Keratinocyte (primary cell): Measurements from ENCODE around the gene ARAF. TPM values are rescaled to one million over a fixed set of nuclear protein-coding genes. Genes with fewer than 3 reads are reported as not detected.

Experiments used
- DNase-seq: peaks from one replicate; pipeline ENCODE4 v3.0.0-alpha.2; 2011; ENCODE audit warnings: low read depth, missing footprints, low spot score
- FAIRE-seq: peaks from 2 replicates; lab custom pipeline; 2011; peaks lifted over from hg19 to GRCh38; lab: Jason Lieb, UNC
- H2AFZ ChIP-seq: 2 replicates; pipeline ENCODE4 v1.6.0; 2012; ENCODE audit warnings: low read length, control low read depth, inconsistent platforms; ENCODE audit not compliant: control insufficient read depth
- H3K27ac ChIP-seq: 2 replicates; pipeline ENCODE4 v1.5.1; 2011; ENCODE audit warnings: low read length; ENCODE audit not compliant: control insufficient read depth, insufficient read depth
- H3K27me3 ChIP-seq: 3 replicates; pipeline ENCODE4 v1.6.0; 2011; ENCODE audit warnings: low read length; ENCODE audit not compliant: control insufficient read depth, insufficient read depth; ENCODE audit errors: extremely low read depth
- H3K36me3 ChIP-seq, 2 experiments: 2 replicates in 1 of 2; 3 replicates in 1 of 2; pipeline ENCODE4 v1.5.1; 2011; ENCODE audit warnings: low read length in 2 of 2, mild to moderate bottlenecking in 1 of 2; ENCODE audit not compliant: control insufficient read depth in 2 of 2, insufficient read depth in 2 of 2; ENCODE audit errors: extremely low read depth in 1 of 2
- H3K4me1 ChIP-seq: 3 replicates; pipeline ENCODE4 v1.5.1; 2011; ENCODE audit warnings: low read length; ENCODE audit not compliant: control insufficient read depth, insufficient read depth; ENCODE audit errors: extremely low read depth
- H3K4me2 ChIP-seq: 3 replicates; pipeline ENCODE4 v1.6.0; 2011; ENCODE audit warnings: low read depth, low read length; ENCODE audit not compliant: control insufficient read depth, insufficient read depth; ENCODE audit errors: extremely low read depth
- H3K4me3 ChIP-seq, 3 experiments: fragments of 200-600 bp in 1 of 3; sonication (generic) in 1 of 3; 2 replicates in 2 of 3; 3 replicates in 1 of 3; pipeline ENCODE4 v1.5.1; 2011 to 2016; ENCODE audit warnings: low read length in 3 of 3, mild to moderate bottlenecking in 3 of 3, control low read depth in 2 of 3, inconsistent platforms in 1 of 3, low read depth in 1 of 3, mixed read lengths in 1 of 3, mixed run types in 1 of 3, moderate library complexity in 1 of 3; ENCODE audit not compliant: control insufficient read depth in 2 of 3, insufficient read depth in 2 of 3; ENCODE audit errors: extremely low read depth in 1 of 3
- H3K79me2 ChIP-seq: 2 replicates; pipeline ENCODE4 v1.6.0; 2012; ENCODE audit warnings: low read length; ENCODE audit not compliant: control insufficient read depth, insufficient read depth
- H3K9ac ChIP-seq: 3 replicates; pipeline ENCODE4 v1.6.0; 2011; ENCODE audit warnings: low read length; ENCODE audit not compliant: control insufficient read depth, insufficient read depth; ENCODE audit errors: extremely low read depth
- H3K9me1 ChIP-seq: 3 replicates; pipeline ENCODE4 v1.6.0; 2011; ENCODE audit warnings: low read length; ENCODE audit not compliant: control insufficient read depth, insufficient read depth; ENCODE audit errors: extremely low read depth
- H3K9me3 ChIP-seq: 2 replicates; pipeline ENCODE4 v1.5.1; 2012; ENCODE audit warnings: low read depth, low read length; ENCODE audit not compliant: control insufficient read depth
- H4K20me1 ChIP-seq: 3 replicates; pipeline ENCODE4 v1.6.0; 2011; ENCODE audit warnings: low read length; ENCODE audit not compliant: control insufficient read depth, insufficient read depth; ENCODE audit errors: extremely low read depth
- EZH2 ChIP-seq: IDR thresholded peaks from one replicate; pipeline ENCODE4 v1.6.1; 2012; ENCODE audit warnings: inconsistent platforms, mild to moderate bottlenecking, low read length, moderate library complexity
- dilution Hi-C: fragments of 300-500 bp; cut with MboI; formaldehyde crosslinking; loops from one replicate; pipeline ENCODE4 v1.7.0; 2020; ENCODE audit warnings: low sequenced_read_pairs; ENCODE audit not compliant: extremely low pct_ligation_motif_present
- polyA plus RNA-seq, 5 experiments: library from polyadenylated mRNA; depleted of rRNA in 3 of 5; stranded (reverse) in 3 of 5; stranded (forward) in 1 of 5; unstranded in 1 of 5; fragments of >200 nt; gene quantifications; 1 replicate in 1 of 5; 2 replicates in 3 of 5; 3 replicates in 1 of 5; pipeline versions ENCODE4 v1.2.1 to v1.2.3, GENCODE V29; 2011 to 2012; ENCODE audit warnings: missing spikeins in 2 of 5, low read depth in 1 of 5, low replicate concordance in 1 of 5
- TF ChIP-seq, protein P1 (sequence below), 3 experiments: IDR thresholded peaks in 1 of 3; conservative IDR thresholded peaks in 1 of 3; optimal IDR thresholded peaks in 1 of 3; 2 replicates in 2 of 3; 3 replicates in 1 of 3; pipeline versions ENCODE3 to v1.5.1; 2011; ENCODE audit warnings: low read length in 3 of 3, mild to moderate bottlenecking in 3 of 3, moderate library complexity in 2 of 3, control low read depth in 1 of 3, inconsistent platforms in 1 of 3; ENCODE audit not compliant: insufficient read depth in 2 of 3; ENCODE audit errors: extremely low read depth in 1 of 3

The ARAF gene
- polyA plus RNA-seq, 1 donor (not counting 4 experiments of a cell fraction or from before 2014, with no cell fraction given): 21.3 TPM

DNA sequence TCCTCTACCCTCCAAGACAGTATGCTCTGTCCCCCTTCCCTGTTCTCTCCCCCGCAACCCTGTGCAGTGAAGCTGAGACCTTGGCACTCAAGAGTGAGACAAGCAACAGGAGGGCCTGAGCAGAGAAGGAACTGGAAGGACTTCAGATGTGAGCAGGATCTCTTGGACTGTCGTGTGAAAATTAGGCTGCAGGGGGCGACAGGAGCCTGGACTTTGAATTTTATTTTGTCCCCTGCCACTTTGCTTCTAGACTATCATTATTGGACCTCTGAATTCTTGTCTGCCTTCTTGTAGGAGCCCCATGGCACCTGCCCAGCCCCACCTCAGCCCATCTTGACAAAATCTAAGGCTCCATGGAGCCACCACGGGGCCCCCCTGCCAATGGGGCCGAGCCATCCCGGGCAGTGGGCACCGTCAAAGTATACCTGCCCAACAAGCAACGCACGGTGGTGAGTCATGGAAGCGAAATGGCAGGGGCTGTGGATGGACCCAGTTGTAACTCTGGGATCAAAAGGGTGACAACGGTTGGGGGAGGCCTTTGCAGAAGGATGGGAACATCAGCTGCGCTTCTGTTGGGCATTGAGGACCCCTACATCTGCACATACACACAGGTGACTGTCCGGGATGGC is 1.7 kb downstream of the ARAF start:
- Histone ChIP-seq H3K27me3 (no peaks in the 10 kb centered on the region), H3K9me1 (no peaks in the 10 kb centered on the region), H3K4me1 (peaks cover 4% of the 10 kb centered on the region), H3K9ac (no peak overlapping the region), H2AFZ (no peak overlapping the region), H3K4me2 (peak overlapping the region; percentile 27), H3K27ac (no peak overlapping the region), H3K4me3 (no peak overlapping the region), H3K9me3 (no peaks in the 10 kb centered on the region), H4K20me1 (no peaks in the 10 kb centered on the region), H3K79me2 (peaks cover 15% of the 10 kb centered on the region), H3K36me3 (peaks cover 0 to 3% of the 10 kb centered on the region in 2 experiments)
- TF ChIP-seq, protein P1, sequence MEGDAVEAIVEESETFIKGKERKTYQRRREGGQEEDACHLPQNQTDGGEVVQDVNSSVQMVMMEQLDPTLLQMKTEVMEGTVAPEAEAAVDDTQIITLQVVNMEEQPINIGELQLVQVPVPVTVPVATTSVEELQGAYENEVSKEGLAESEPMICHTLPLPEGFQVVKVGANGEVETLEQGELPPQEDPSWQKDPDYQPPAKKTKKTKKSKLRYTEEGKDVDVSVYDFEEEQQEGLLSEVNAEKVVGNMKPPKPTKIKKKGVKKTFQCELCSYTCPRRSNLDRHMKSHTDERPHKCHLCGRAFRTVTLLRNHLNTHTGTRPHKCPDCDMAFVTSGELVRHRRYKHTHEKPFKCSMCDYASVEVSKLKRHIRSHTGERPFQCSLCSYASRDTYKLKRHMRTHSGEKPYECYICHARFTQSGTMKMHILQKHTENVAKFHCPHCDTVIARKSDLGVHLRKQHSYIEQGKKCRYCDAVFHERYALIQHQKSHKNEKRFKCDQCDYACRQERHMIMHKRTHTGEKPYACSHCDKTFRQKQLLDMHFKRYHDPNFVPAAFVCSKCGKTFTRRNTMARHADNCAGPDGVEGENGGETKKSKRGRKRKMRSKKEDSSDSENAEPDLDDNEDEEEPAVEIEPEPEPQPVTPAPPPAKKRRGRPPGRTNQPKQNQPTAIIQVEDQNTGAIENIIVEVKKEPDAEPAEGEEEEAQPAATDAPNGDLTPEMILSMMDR (optimal IDR thresholded peaks at IDR 0.05 in 1 of 3, IDR thresholded peaks at IDR 0.05 in 1 of 3, conservative IDR thresholded peaks at IDR 0.05 in 1 of 3; ENCODE audit: extremely low read depth in 1 of 3, insufficient read depth in 2 of 3, low read length in 3 of 3): peak; percentile 23 to 45 (median 28)
- TF ChIP-seq EZH2: no peak
- FAIRE-seq (no peak), DNase-seq (no peak)
- dilution Hi-C loops: no loop called here

DNA sequence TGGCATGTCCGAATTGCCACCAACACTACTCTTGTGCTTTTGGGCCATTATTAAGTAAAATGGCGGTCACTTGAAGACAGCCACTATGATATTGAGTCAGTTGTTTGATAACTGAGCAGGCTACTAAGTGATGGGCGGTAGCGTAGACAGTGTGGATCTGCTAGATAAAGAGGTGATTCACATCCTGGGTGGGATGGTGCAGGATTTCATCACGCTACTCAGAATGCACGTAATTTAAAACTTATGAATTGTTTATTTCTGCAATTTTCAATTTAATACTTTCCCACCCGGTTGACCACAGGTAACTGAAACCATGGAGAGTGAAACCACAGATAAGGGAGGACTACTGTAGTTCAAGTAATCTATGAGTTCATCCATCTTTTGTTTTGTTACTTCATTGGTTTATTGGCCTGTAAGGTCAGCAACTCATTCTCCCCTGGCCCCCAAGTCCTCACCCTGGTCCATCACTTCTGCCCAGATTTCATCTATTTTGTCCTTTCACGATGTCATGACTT is 2.9 kb downstream of the ARAF start:
- Histone ChIP-seq H3K9ac (no peak overlapping the region), H3K27me3 (no peaks in the 10 kb centered on the region), H3K4me1 (peaks cover 4% of the 10 kb centered on the region), H2AFZ (no peak overlapping the region), H3K27ac (peak overlapping the region; percentile 39), H3K4me2 (no peak overlapping the region), H3K9me1 (no peaks in the 10 kb centered on the region), H4K20me1 (no peaks in the 10 kb centered on the region), H3K79me2 (peaks cover 15% of the 10 kb centered on the region), H3K9me3 (no peaks in the 10 kb centered on the region), H3K36me3 (peaks cover 3 to 4% of the 10 kb centered on the region in 2 experiments), H3K4me3 (no peak overlapping the region)
- no peak for DNase-seq
- FAIRE-seq: no peak
- dilution Hi-C loops: no loop called here
- TF ChIP-seq, protein P1 (optimal IDR thresholded peaks at IDR 0.05 in 1 of 3, IDR thresholded peaks at IDR 0.05 in 1 of 3, conservative IDR thresholded peaks at IDR 0.05 in 1 of 3; ENCODE audit: extremely low read depth in 1 of 3, insufficient read depth in 2 of 3, low read length in 3 of 3): no peak
- TF ChIP-seq EZH2: no peak
